Measurements from ENCODE around the gene CDKN1C.

- no peak for TF ChIP-seq ZNF510 (tag by site-specific recombination; IDR thresholded peaks at IDR 0.05; ENCODE audit: insufficient replicate concordance)
- no peak for TF ChIP-seq ZNF184 (tag by site-specific recombination; IDR thresholded peaks at IDR 0.05)
- no peak for TF ChIP-seq CTCF (tag by site-specific recombination; IDR thresholded peaks at IDR 0.05)
- TF ChIP-seq, protein P1, sequence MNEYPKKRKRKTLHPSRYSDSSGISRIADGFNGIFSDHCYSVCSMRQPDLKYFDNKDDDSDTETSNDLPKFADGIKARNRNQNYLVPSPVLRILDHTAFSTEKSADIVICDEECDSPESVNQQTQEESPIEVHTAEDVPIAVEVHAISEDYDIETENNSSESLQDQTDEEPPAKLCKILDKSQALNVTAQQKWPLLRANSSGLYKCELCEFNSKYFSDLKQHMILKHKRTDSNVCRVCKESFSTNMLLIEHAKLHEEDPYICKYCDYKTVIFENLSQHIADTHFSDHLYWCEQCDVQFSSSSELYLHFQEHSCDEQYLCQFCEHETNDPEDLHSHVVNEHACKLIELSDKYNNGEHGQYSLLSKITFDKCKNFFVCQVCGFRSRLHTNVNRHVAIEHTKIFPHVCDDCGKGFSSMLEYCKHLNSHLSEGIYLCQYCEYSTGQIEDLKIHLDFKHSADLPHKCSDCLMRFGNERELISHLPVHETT (tag by site-specific recombination; IDR thresholded peaks at IDR 0.05), result no peak
- no peak for TF ChIP-seq ZNF16 (tag by site-specific recombination; IDR thresholded peaks at IDR 0.05; ENCODE audit: low read depth)
- no peak for TF ChIP-seq ZBTB10 (tag by site-specific recombination; IDR thresholded peaks at IDR 0.05)
- TF ChIP-seq ZNF514 (tag by site-specific recombination; IDR thresholded peaks at IDR 0.05), result no peak
- no peak for TF ChIP-seq PRDM10 (tag by site-specific recombination; IDR thresholded peaks at IDR 0.05)
Measured at GRCh38 chr11:2891326-2892214, 6.0 kb upstream of the CDKN1C start.
